ENCODE data around the gene RIPK3. TPM values are rescaled to one million over a fixed set of nuclear protein-coding genes. Genes with fewer than 3 reads are reported as not detected.

The RIPK3 gene
- total RNA-seq, 1 experiment from 2014 or later: 0.35 TPM

GRCh38 chr14:24337824-24338175, 2.0 kb downstream of the RIPK3 start:
- Mint-ChIP-seq H3K4me3 (peak overlapping the region in 1 of 2 experiments; percentile 16; a peak in 1 of 5 replicates), H3K4me1 (peaks cover 23 to 28% of the 10 kb centered on the region in 2 experiments), H3K27ac (no peak overlapping the region), H3K36me3 (ENCODE audit: insufficient read depth in 1 of 3, low read depth in 3 of 3) (no peaks in the 10 kb centered on the region; a peak in 1 of 7 replicates), H3K9me3 (peaks cover 0 to 2% of the 10 kb centered on the region in 2 experiments; a peak in 2 of 5 replicates), H3K27me3 (ENCODE audit: low read depth) (peaks cover 100% of the 10 kb centered on the region)
- no peak for DNase-seq
- Histone ChIP-seq H4K20me1 (ENCODE audit: control insufficient read depth, insufficient read depth, insufficient read length) (no peaks in the 10 kb centered on the region), H3K23ac (ENCODE audit: insufficient read length, low read depth, low read length) (no peak overlapping the region), H4K8ac (replicated peaks; ENCODE audit: insufficient read length, low read depth, low read length) (no peak overlapping the region), H3K4me2 (ENCODE audit: insufficient read depth, insufficient read length, low read length) (no peak overlapping the region), H3K9ac (ENCODE audit: extremely low read depth, insufficient read length, low read length) (no peak overlapping the region), H4K5ac (ENCODE audit: insufficient read length, low read depth, low read length) (no peak overlapping the region), H3K9me3 (ENCODE audit: control insufficient read depth, low read depth, low read length) (no peaks in the 10 kb centered on the region), H2BK120ac (ENCODE audit: low read depth, low read length, poor library complexity, severe bottlenecking) (no peak overlapping the region), H3T11ph (ENCODE audit: low read length) (no peak overlapping the region), H3K23me2 (ENCODE audit: insufficient read length, low read depth, low read length, poor library complexity, severe bottlenecking) (peaks cover 21% of the 10 kb centered on the region), H3K27me3 (ENCODE audit: insufficient read depth, low read length) (peaks cover 68% of the 10 kb centered on the region), H2BK20ac (ENCODE audit: low read depth, low read length, poor library complexity, severe bottlenecking) (no peak overlapping the region), H2BK15ac (ENCODE audit: low read depth, low read length) (no peak overlapping the region), H2AK5ac (ENCODE audit: insufficient read length, low read length) (no peak overlapping the region), H3K4me1 (ENCODE audit: insufficient read depth, low read length) (no peaks in the 10 kb centered on the region; the same call in 1 of the 2 replicates), H4K91ac (ENCODE audit: insufficient read length, low read depth, low read length) (no peak overlapping the region), H2BK12ac (ENCODE audit: insufficient read length, low read depth, low read length) (no peak overlapping the region), H3K4ac (ENCODE audit: low read depth, low read length) (no peak overlapping the region), H2BK5ac (ENCODE audit: insufficient read length, low read length) (no peak overlapping the region), H3K79me1 (ENCODE audit: insufficient read depth, low read depth, low read length, poor library complexity, severe bottlenecking) (no peaks in the 10 kb centered on the region), H2AFZ (ENCODE audit: low read length) (no peak overlapping the region), H3K18ac (ENCODE audit: insufficient read length, low read depth, low read length) (no peak overlapping the region), H3K79me2 (ENCODE audit: insufficient read depth, low read length) (no peaks in the 10 kb centered on the region), H3K27ac (ENCODE audit: insufficient read length, low read depth, low read length) (no peak overlapping the region), H3K56ac (ENCODE audit: insufficient read length, low read depth, low read length) (no peak overlapping the region), H3K14ac (ENCODE audit: insufficient read depth, low read length) (no peak overlapping the region)
- no peak for TF ChIP-seq CTCF (conservative IDR thresholded peaks at IDR 0.05)
- WGBS (ENCODE audit: extremely low coverage, insufficient read length, low lambda C conversion rate): no CpG with 5 or more reads among the region's 8 CpGs
